BLaER1 treated with 17β-estradiol and CSF1 and Interleukin-3, amounts not matched to agents 10 nM and 100 nM (cell line): ENCODE measurements around the gene RBL1.
A peak's percentile ranks its signal among the peaks of the same experiment; 100 is the strongest.
"Not testable (repeated sequence)": the region's sequence is repeated elsewhere in the genome, so short reads cannot be mapped to it uniquely, and the experiment has no call there.

Experiments used
- H3K27ac ChIP-seq, 11 experiments: shearing (Covaris generic); formaldehyde crosslinking; 2 replicates each; pipeline ENCODE4 v1.8.1; 2022
- H3K27me3 ChIP-seq, 11 experiments: shearing (Covaris generic); formaldehyde crosslinking; 2 replicates each; pipeline ENCODE4 v1.8.1; 2022
- H3K36me3 ChIP-seq, 11 experiments: shearing (Covaris generic); formaldehyde crosslinking; 2 replicates each; pipeline ENCODE4 v1.8.1; 2022
- H3K4me1 ChIP-seq, 10 experiments: shearing (Covaris generic); formaldehyde crosslinking; 2 replicates each; pipeline ENCODE4 v1.8.1; 2022
- H3K4me2 ChIP-seq, 11 experiments: shearing (Covaris generic); formaldehyde crosslinking; 2 replicates each; pipeline ENCODE4 v1.8.1; 2022
- H3K4me3 ChIP-seq, 10 experiments: shearing (Covaris generic); formaldehyde crosslinking; 2 replicates each; pipeline ENCODE4 v1.8.1; 2022
- H3K9ac ChIP-seq, 11 experiments: shearing (Covaris generic); formaldehyde crosslinking; 2 replicates each; pipeline ENCODE4 v1.8.1; 2022
- H3K9me3 ChIP-seq, 11 experiments: shearing (Covaris generic); formaldehyde crosslinking; replicated peaks in 1 of 11; 2 replicates each; pipeline ENCODE4 v1.8.1; 2022
- H4K20me1 ChIP-seq, 11 experiments: shearing (Covaris generic); formaldehyde crosslinking; 2 replicates each; pipeline ENCODE4 v1.8.1; 2022
- Cebpa-rat ChIP-seq, 11 experiments: shearing (Covaris generic); IDR thresholded peaks; 2 replicates each; pipeline ENCODE4 v1.8.1; 2022

RBL1 gene

GRCh38 chr20:36969051-36969450, 126.7 kb downstream of the RBL1 start:
- Histone ChIP-seq H4K20me1 (no peaks in the 10 kb centered on the region), H3K9me3 (peaks cover 0 to 44% (median 26%) of the 10 kb centered on the region in 11 experiments; a peak in 18 of 22 replicates), H3K4me3 (no peak overlapping the region), H3K36me3 (peaks cover 0 to 16% (median 4%) of the 10 kb centered on the region in 11 experiments; a peak in 2 of 22 replicates), H3K4me2 (peak overlapping the region; percentile 43 to 84 (median 54); a peak in 21 of 22 replicates), H3K9ac (peak overlapping the region in 7 of 11 experiments; percentile 4 to 60 (median 38); a peak in 10 of 22 replicates), H3K27ac (peak overlapping the region in 10 of 11 experiments; percentile 12 to 81 (median 60); a peak in 18 of 22 replicates), H3K4me1 (peaks cover 21 to 39% (median 27%) of the 10 kb centered on the region in 10 experiments), H3K27me3 (no peaks in the 10 kb centered on the region)
- TF ChIP-seq Cebpa-rat (IDR thresholded peaks at IDR 0.05): no peak

GRCh38 chr20:36967636-36968035, 128.2 kb downstream of the RBL1 start:
- Histone ChIP-seq H3K9me3 (peaks cover 10 to 47% (median 36%) of the 10 kb centered on the region in 11 experiments), H3K4me2 (peak overlapping the region in 5 of 11 experiments; percentile 67 to 84 (median 70); a peak in 6 of 22 replicates), H3K4me3 (no peak overlapping the region), H3K9ac (no peak overlapping the region), H3K36me3 (peaks cover 0 to 26% (median 7%) of the 10 kb centered on the region in 11 experiments; a peak in 5 of 22 replicates), H3K27me3 (no peaks in the 10 kb centered on the region), H3K27ac (no peak overlapping the region), H3K4me1 (peaks cover 12 to 39% (median 21%) of the 10 kb centered on the region in 10 experiments), H4K20me1 (no peaks in the 10 kb centered on the region)
- no peak for TF ChIP-seq Cebpa-rat (IDR thresholded peaks at IDR 0.05)

- Histone ChIP-seq H3K36me3 (peaks cover 0 to 28% (median 11%) of the 10 kb centered on the region in 11 experiments; a peak in 6 of 22 replicates), H3K4me1 (peaks cover 12 to 39% (median 21%) of the 10 kb centered on the region in 10 experiments), H3K9me3 (peaks cover 17 to 49% (median 41%) of the 10 kb centered on the region in 11 experiments)
- not testable (repeated sequence) for H3K9ac ChIP-seq, H3K27ac ChIP-seq, H3K4me3 ChIP-seq, H4K20me1 ChIP-seq, H3K4me2 ChIP-seq, H3K27me3 ChIP-seq
Observed at GRCh38 chr20:36966965-36967364, 128.8 kb downstream of the RBL1 start.

- not testable (repeated sequence) for H4K20me1 ChIP-seq, H3K4me2 ChIP-seq, H3K9ac ChIP-seq, H3K27me3 ChIP-seq, H3K27ac ChIP-seq, H3K4me3 ChIP-seq
- H3K9me3 ChIP-seq: peaks cover 29 to 45% (median 40%) of the 10 kb centered on the region in 11 experiments
- H3K36me3 ChIP-seq: peaks cover 0 to 14% (median 8%) of the 10 kb centered on the region in 11 experiments; a peak in 5 of 22 replicates
- H3K4me1 ChIP-seq: peaks cover 0 to 40% (median 21%) of the 10 kb centered on the region in 10 experiments; a peak in 16 of 20 replicates
Observed at GRCh38 chr20:36962354-36962941, 133.3 kb downstream of the RBL1 start.

- Histone ChIP-seq H3K4me2 (peak overlapping the region in 5 of 11 experiments; percentile 80 to 90 (median 83); a peak in 9 of 22 replicates), H3K9ac (no peak overlapping the region), H3K4me3 (no peak overlapping the region), H3K4me1 (peaks cover 9 to 69% (median 43%) of the 10 kb centered on the region in 10 experiments; a peak in 19 of 20 replicates), H3K36me3 (peaks cover 0 to 14% (median 8%) of the 10 kb centered on the region in 11 experiments; a peak in 5 of 22 replicates), H3K27ac (peak overlapping the region in 6 of 11 experiments; percentile 74 to 86 (median 80); a peak in 10 of 22 replicates), H3K9me3 (peaks cover 29 to 45% (median 40%) of the 10 kb centered on the region in 11 experiments), H3K27me3 (no peaks in the 10 kb centered on the region), H4K20me1 (no peaks in the 10 kb centered on the region)
- no peak for TF ChIP-seq Cebpa-rat (IDR thresholded peaks at IDR 0.05)
Observed at GRCh38 chr20:36959242-36959641, 136.6 kb downstream of the RBL1 start.

- TF ChIP-seq Cebpa-rat (IDR thresholded peaks at IDR 0.05): peak in 8 of 11 experiments; percentile 36 to 86 (median 75); a peak in 12 of 22 replicates
- H3K9ac ChIP-seq: peak overlapping the region in 7 of 11 experiments; percentile 9 to 65 (median 55); a peak in 10 of 22 replicates
Observed at GRCh38 chr20:36957875-36958667, 137.7 kb downstream of the RBL1 start.

GRCh38 chr20:36956674-36957073, 139.1 kb downstream of the RBL1 start:
- no peak for TF ChIP-seq Cebpa-rat (IDR thresholded peaks at IDR 0.05)
- H3K4me3 ChIP-seq: no peak overlapping the region
- H3K9ac ChIP-seq: no peak overlapping the region
- H3K36me3 ChIP-seq: no peaks in the 10 kb centered on the region
- H4K20me1 ChIP-seq: no peaks in the 10 kb centered on the region
- H3K4me1 ChIP-seq: peaks cover 15 to 75% (median 49%) of the 10 kb centered on the region in 10 experiments
- H3K27me3 ChIP-seq: peaks cover 0 to 13% (median 9%) of the 10 kb centered on the region in 11 experiments; a peak in 18 of 22 replicates
- H3K9me3 ChIP-seq: peaks cover 7 to 22% (median 18%) of the 10 kb centered on the region in 11 experiments; a peak in 19 of 22 replicates
- peak overlapping the region in 5 of 11 experiments; percentile 74 to 84 (median 79); a peak in 8 of 22 replicates for H3K27ac ChIP-seq
- peak overlapping the region in 4 of 11 experiments; percentile 82 to 90 (median 83); a peak in 8 of 22 replicates for H3K4me2 ChIP-seq

More at GRCh38 chr20:36957875-36958667, 137.7 kb downstream of the RBL1 start:
- H3K4me1 ChIP-seq: peaks cover 9 to 69% (median 43%) of the 10 kb centered on the region in 10 experiments; a peak in 19 of 20 replicates
- H4K20me1 ChIP-seq: no peaks in the 10 kb centered on the region
- peaks cover 0 to 2% (median 0%) of the 10 kb centered on the region in 11 experiments; a peak in 1 of 22 replicates for H3K27me3 ChIP-seq
- no peak overlapping the region for H3K4me3 ChIP-seq
- H3K9me3 ChIP-seq: peaks cover 21 to 35% (median 32%) of the 10 kb centered on the region in 11 experiments
- peaks cover 0 to 11% (median 4%) of the 10 kb centered on the region in 11 experiments; a peak in 5 of 22 replicates for H3K36me3 ChIP-seq
- H3K4me2 ChIP-seq: peak overlapping the region in 10 of 11 experiments; percentile 9 to 90 (median 75); a peak in 18 of 22 replicates
- peak overlapping the region in 8 of 11 experiments; percentile 63 to 86 (median 80); a peak in 16 of 22 replicates for H3K27ac ChIP-seq

- no peak overlapping the region for H3K4me3 ChIP-seq
- peak overlapping the region in 5 of 11 experiments; percentile 5 to 79 (median 74); a peak in 3 of 22 replicates for H3K27ac ChIP-seq
- no peak for TF ChIP-seq Cebpa-rat (IDR thresholded peaks at IDR 0.05)
- H3K27me3 ChIP-seq: peaks cover 0 to 20% (median 15%) of the 10 kb centered on the region in 11 experiments; a peak in 18 of 22 replicates
- H3K9ac ChIP-seq: no peak overlapping the region
- no peaks in the 10 kb centered on the region for H3K36me3 ChIP-seq
- peaks cover 0 to 15% (median 11%) of the 10 kb centered on the region in 11 experiments; a peak in 16 of 22 replicates for H3K9me3 ChIP-seq
- peaks cover 0 to 4% (median 0%) of the 10 kb centered on the region in 11 experiments; a peak in 5 of 22 replicates for H4K20me1 ChIP-seq
- peaks cover 22 to 73% (median 54%) of the 10 kb centered on the region in 10 experiments for H3K4me1 ChIP-seq
- peak overlapping the region in 5 of 11 experiments; percentile 34 to 90 (median 83); a peak in 9 of 22 replicates for H3K4me2 ChIP-seq
Observed at GRCh38 chr20:36956016-36956415, 139.8 kb downstream of the RBL1 start.
